Measurements from ENCODE around the gene PRKAA1.

- TF ChIP-seq POLR2AphosphoS5 (IDR thresholded peaks at IDR 0.05; ENCODE audit: low read depth) (no peak), CTCF (IDR thresholded peaks at IDR 0.05; ENCODE audit: insufficient read depth, low read length) (no peak), SPI1 (IDR thresholded peaks at IDR 0.05; ENCODE audit: borderline replicate concordance, low read depth) (no peak), REST (IDR thresholded peaks at IDR 0.05; ENCODE audit: insufficient replicate concordance, low read depth) (no peak)
Measured at GRCh38 chr5:40720069-40720468, 78.1 kb downstream of the PRKAA1 start.
